ENCODE measurements around the gene CLRN1.

- no peak for TF ChIP-seq CTCF (conservative IDR thresholded peaks at IDR 0.05)
- TF ChIP-seq EZH2 (IDR thresholded peaks at IDR 0.05; ENCODE audit: low read depth), result no peak
Measured at GRCh38 chr3:151011427-151011826, 38.9 kb upstream of the CLRN1 start.

Measured in PC-9 (cell line).